ENCODE results near the gene BIRC3. TPM values are rescaled to one million over a fixed set of nuclear protein-coding genes. Genes with fewer than 3 reads are reported as not detected.

BIRC3 gene
- total RNA-seq, 1 donor from 2014 or later, result not detected

DNA sequence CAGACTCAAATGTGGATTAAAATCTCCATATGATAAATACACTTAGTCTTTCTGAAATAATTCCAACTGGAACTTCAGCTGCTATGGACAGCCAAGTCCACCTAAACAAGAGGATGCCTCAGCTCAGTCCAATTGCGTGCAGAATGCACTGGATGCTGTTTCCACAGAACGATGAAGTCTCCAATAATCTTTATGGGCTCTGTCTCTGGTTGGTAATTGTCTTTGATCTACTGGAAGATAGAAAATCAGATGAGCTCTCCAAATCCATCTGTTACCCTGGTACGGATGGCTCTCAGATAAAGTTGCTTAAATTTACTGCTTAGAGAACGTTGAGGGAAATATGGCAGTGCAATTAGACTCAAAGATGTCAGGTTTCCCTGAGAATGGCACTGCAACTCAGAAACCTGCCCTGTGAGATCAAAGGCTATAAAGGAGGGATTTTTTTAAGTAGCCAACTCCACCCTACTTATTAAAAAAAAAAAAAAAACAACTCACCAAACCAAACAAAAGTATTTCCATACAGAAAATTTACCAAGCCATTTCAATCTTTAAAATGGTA lies 859 bp upstream of the BIRC3 start:
- H3K36me3 Mint-ChIP-seq (ENCODE audit: unreplicated experiment), result no peaks in the 10 kb centered on the region
- TF ChIP-seq, protein P1, sequence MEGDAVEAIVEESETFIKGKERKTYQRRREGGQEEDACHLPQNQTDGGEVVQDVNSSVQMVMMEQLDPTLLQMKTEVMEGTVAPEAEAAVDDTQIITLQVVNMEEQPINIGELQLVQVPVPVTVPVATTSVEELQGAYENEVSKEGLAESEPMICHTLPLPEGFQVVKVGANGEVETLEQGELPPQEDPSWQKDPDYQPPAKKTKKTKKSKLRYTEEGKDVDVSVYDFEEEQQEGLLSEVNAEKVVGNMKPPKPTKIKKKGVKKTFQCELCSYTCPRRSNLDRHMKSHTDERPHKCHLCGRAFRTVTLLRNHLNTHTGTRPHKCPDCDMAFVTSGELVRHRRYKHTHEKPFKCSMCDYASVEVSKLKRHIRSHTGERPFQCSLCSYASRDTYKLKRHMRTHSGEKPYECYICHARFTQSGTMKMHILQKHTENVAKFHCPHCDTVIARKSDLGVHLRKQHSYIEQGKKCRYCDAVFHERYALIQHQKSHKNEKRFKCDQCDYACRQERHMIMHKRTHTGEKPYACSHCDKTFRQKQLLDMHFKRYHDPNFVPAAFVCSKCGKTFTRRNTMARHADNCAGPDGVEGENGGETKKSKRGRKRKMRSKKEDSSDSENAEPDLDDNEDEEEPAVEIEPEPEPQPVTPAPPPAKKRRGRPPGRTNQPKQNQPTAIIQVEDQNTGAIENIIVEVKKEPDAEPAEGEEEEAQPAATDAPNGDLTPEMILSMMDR (IDR thresholded peaks at IDR 0.05; ENCODE audit: partially characterized antibody, unreplicated experiment), result no peak
- no peak for DNase-seq
- no peak overlapping the region for H3K27ac Mint-ChIP-seq (ENCODE audit: unreplicated experiment)
- peaks cover 2% of the 10 kb centered on the region for H3K27me3 Mint-ChIP-seq (ENCODE audit: unreplicated experiment)
- peaks cover 6% of the 10 kb centered on the region for H3K4me1 Mint-ChIP-seq (ENCODE audit: low read depth, unreplicated experiment)
- H3K4me3 Mint-ChIP-seq (ENCODE audit: unreplicated experiment), result no peak overlapping the region
- H3K9me3 Mint-ChIP-seq (ENCODE audit: unreplicated experiment), result peaks cover 4% of the 10 kb centered on the region

DNA sequence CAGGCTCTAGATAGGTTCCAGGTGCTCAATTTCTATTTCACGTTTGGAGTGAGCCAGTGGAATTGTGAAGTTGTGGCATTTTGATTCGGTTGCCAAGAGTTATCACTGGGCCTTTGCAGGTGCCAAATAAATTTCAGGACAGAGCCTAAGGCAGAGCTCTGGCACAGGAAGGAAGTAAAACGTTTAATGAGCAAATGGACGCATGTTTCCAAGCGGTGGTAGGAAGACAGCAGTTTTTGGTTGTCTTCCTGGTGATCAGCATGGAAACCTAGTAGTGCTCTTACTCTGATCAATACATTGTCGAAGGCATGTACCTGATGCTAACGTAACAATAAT lies 452 bp downstream of the BIRC3 start:
- Mint-ChIP-seq H3K9me3 (ENCODE audit: unreplicated experiment) (peaks cover 4% of the 10 kb centered on the region), H3K27me3 (ENCODE audit: unreplicated experiment) (peaks cover 2% of the 10 kb centered on the region), H3K36me3 (ENCODE audit: unreplicated experiment) (no peaks in the 10 kb centered on the region), H3K4me1 (ENCODE audit: low read depth, unreplicated experiment) (peaks cover 6% of the 10 kb centered on the region), H3K27ac (ENCODE audit: unreplicated experiment) (no peak overlapping the region), H3K4me3 (ENCODE audit: unreplicated experiment) (peak overlapping the region; percentile 92)
- TF ChIP-seq, protein P1 (IDR thresholded peaks at IDR 0.05; ENCODE audit: partially characterized antibody, unreplicated experiment), result no peak
- DNase-seq, result no peak

DNA sequence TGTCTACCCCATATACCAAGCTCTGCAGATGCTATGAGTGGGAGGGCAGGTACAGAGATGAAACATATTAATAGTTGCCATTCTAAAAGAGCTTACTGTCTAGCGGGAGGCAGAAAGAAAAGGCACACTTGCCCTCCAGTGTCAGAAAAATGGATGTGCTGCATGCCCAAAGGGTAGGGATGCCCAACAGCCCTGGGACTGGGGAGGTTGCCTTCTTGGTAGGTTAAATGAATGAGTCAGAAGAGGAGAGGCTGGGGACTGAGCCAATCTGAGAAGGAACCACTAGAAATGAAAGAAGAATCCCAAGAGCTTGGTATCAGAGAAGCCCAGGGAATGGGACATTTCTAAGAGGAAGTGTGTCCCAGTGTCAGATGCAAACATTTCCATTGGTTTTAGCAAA lies 1.2 kb downstream of the BIRC3 start:
- H3K4me3 Mint-ChIP-seq (ENCODE audit: unreplicated experiment), result no peak overlapping the region
- TF ChIP-seq, protein P1 (IDR thresholded peaks at IDR 0.05; ENCODE audit: partially characterized antibody, unreplicated experiment), result no peak

DNA sequence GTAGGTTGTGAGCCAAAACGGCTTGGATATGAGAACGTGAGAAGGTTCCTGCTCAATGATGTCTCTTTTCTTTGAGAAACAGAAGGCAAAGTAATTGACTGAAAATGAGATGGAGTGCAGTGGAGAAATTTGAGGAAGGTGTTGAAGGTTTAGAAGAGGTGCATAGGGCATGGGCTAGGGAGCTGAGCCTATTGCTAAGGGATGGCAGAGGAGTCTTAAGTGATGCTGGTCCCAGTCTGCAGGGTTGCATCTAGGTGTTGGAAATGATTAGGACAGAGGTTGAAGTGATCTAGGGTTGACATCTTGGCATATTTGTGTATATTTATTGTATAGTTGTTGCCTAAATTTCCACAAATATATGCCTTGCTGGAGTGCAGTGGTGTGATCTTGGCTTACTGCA lies 2.3 kb downstream of the BIRC3 start:
- no peak overlapping the region for H3K27ac Mint-ChIP-seq (ENCODE audit: unreplicated experiment)
- no peak overlapping the region for H3K4me3 Mint-ChIP-seq (ENCODE audit: unreplicated experiment)

More for the DNA sequence above, 1.2 kb downstream of the BIRC3 start:
- H3K36me3 Mint-ChIP-seq (ENCODE audit: unreplicated experiment), result no peaks in the 10 kb centered on the region
- H3K9me3 Mint-ChIP-seq (ENCODE audit: unreplicated experiment), result peaks cover 4% of the 10 kb centered on the region
- H3K4me1 Mint-ChIP-seq (ENCODE audit: low read depth, unreplicated experiment), result peaks cover 6% of the 10 kb centered on the region
- DNase-seq, result no peak
- peaks cover 2% of the 10 kb centered on the region for H3K27me3 Mint-ChIP-seq (ENCODE audit: unreplicated experiment)
- no peak overlapping the region for H3K27ac Mint-ChIP-seq (ENCODE audit: unreplicated experiment)

DNA sequence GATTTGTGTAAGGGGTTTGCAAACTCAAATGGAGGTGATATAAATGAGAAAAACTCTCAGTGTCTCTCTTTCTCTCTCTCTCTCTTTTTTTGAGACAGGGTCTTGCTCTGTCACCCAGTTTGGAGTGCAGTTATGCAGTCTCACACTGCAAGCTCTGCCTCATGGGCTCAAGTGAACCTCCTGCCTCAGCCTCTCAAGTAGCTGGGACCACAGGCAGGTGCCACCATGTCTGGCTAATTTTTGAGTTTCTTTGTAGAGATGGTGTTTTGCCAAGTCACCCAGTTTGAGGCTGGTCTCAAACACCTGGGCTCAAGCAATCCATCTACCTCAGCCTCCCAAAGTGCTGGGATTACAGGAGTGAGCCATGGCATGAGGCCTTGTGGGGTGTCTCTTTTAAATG lies 2.9 kb downstream of the BIRC3 start:
- H3K36me3 Mint-ChIP-seq (ENCODE audit: unreplicated experiment), result no peaks in the 10 kb centered on the region

More for the DNA sequence above, 2.3 kb downstream of the BIRC3 start:
- Mint-ChIP-seq H3K36me3 (ENCODE audit: unreplicated experiment) (no peaks in the 10 kb centered on the region), H3K4me1 (ENCODE audit: low read depth, unreplicated experiment) (peaks cover 6% of the 10 kb centered on the region), H3K27me3 (ENCODE audit: unreplicated experiment) (peaks cover 2% of the 10 kb centered on the region), H3K9me3 (ENCODE audit: unreplicated experiment) (peaks cover 4% of the 10 kb centered on the region)
- TF ChIP-seq, protein P1 (IDR thresholded peaks at IDR 0.05; ENCODE audit: partially characterized antibody, unreplicated experiment), result no peak
- DNase-seq, result no peak

More for the DNA sequence above, 2.9 kb downstream of the BIRC3 start:
- no peak overlapping the region for H3K4me3 Mint-ChIP-seq (ENCODE audit: unreplicated experiment)
- peaks cover 6% of the 10 kb centered on the region for H3K4me1 Mint-ChIP-seq (ENCODE audit: low read depth, unreplicated experiment)
- TF ChIP-seq, protein P1 (IDR thresholded peaks at IDR 0.05; ENCODE audit: partially characterized antibody, unreplicated experiment), result no peak
- H3K9me3 Mint-ChIP-seq (ENCODE audit: unreplicated experiment), result peaks cover 4% of the 10 kb centered on the region
- no peak overlapping the region for H3K27ac Mint-ChIP-seq (ENCODE audit: unreplicated experiment)
- DNase-seq, result no peak
- peaks cover 2% of the 10 kb centered on the region for H3K27me3 Mint-ChIP-seq (ENCODE audit: unreplicated experiment)

All from glutamatergic neuron (in vitro differentiated cells).